ENCODE results near the gene IGSF8. TPM values are rescaled to one million over a fixed set of nuclear protein-coding genes. Genes with fewer than 3 reads are reported as not detected.
"Not testable (repeated sequence)": the region's sequence is repeated elsewhere in the genome, so short reads cannot be mapped to it uniquely, and the experiment has no call there.

The IGSF8 gene
- polyA plus RNA-seq, 2 donors = 12.6 to 16.1 TPM

- not testable (repeated sequence) for H3K4me3 ChIP-seq (ENCODE audit: low read depth in 1 of 2, low read length in 2 of 2); H3K27me3 ChIP-seq (ENCODE audit: control insufficient read depth in 1 of 2, insufficient read depth in 2 of 2, low read length in 2 of 2); H3K36me3 ChIP-seq (ENCODE audit: control insufficient read depth in 2 of 2, insufficient read depth in 2 of 2, low read length in 1 of 2); H3K9me3 ChIP-seq (ENCODE audit: control insufficient read depth in 2 of 2, insufficient read depth in 1 of 2, low read depth in 1 of 2, low read length in 1 of 2); H3K4me1 ChIP-seq (ENCODE audit: control insufficient read depth in 2 of 2, insufficient read depth in 2 of 2, low read length in 1 of 2); H3K27ac ChIP-seq (ENCODE audit: low read depth in 2 of 2, low read length in 1 of 2)
- WGBS, 2 donors = 89 to 91% methylated on average over 10 of the region's 10 CpGs
Observed at GRCh38 chr1:160111462-160111861, 13.0 kb upstream of the IGSF8 start.

- H3K4me1 ChIP-seq (ENCODE audit: control insufficient read depth in 2 of 2, insufficient read depth in 2 of 2, low read length in 1 of 2) = no peaks in the 10 kb centered on the region
- H3K27ac ChIP-seq (ENCODE audit: low read depth in 2 of 2, low read length in 1 of 2) = no peak overlapping the region
- no peak overlapping the region for H3K4me3 ChIP-seq (ENCODE audit: low read depth in 1 of 2, low read length in 2 of 2)
- H3K9me3 ChIP-seq (ENCODE audit: control insufficient read depth in 2 of 2, insufficient read depth in 1 of 2, low read depth in 1 of 2, low read length in 1 of 2) = no peaks in the 10 kb centered on the region
- no peaks in the 10 kb centered on the region for H3K27me3 ChIP-seq (ENCODE audit: control insufficient read depth in 1 of 2, insufficient read depth in 2 of 2, low read length in 2 of 2)
- H3K36me3 ChIP-seq (ENCODE audit: control insufficient read depth in 2 of 2, insufficient read depth in 2 of 2, low read length in 1 of 2) = no peaks in the 10 kb centered on the region
- 46 to 49% methylated on average over 4 of the region's 4 CpGs for WGBS, 2 donors
Observed at GRCh38 chr1:160109686-160110085, 11.3 kb upstream of the IGSF8 start.

- no peaks in the 10 kb centered on the region for H3K36me3 ChIP-seq (ENCODE audit: control insufficient read depth in 2 of 2, insufficient read depth in 2 of 2, low read length in 1 of 2)
- H3K4me1 ChIP-seq (ENCODE audit: control insufficient read depth in 2 of 2, insufficient read depth in 2 of 2, low read length in 1 of 2) = no peaks in the 10 kb centered on the region
- H3K27me3 ChIP-seq (ENCODE audit: control insufficient read depth in 1 of 2, insufficient read depth in 2 of 2, low read length in 2 of 2) = no peaks in the 10 kb centered on the region
- H3K4me3 ChIP-seq (ENCODE audit: low read depth in 1 of 2, low read length in 2 of 2) = no peak overlapping the region
- no peaks in the 10 kb centered on the region for H3K9me3 ChIP-seq (ENCODE audit: control insufficient read depth in 2 of 2, insufficient read depth in 1 of 2, low read depth in 1 of 2, low read length in 1 of 2)
- 31 to 33% methylated on average over 6 of the region's 6 CpGs for WGBS, 2 donors
- no peak overlapping the region for H3K27ac ChIP-seq (ENCODE audit: low read depth in 2 of 2, low read length in 1 of 2)
Observed at GRCh38 chr1:160108888-160109662, 10.7 kb upstream of the IGSF8 start.

GRCh38 chr1:160107512-160107911 lies 9.1 kb upstream of the IGSF8 start:
- H3K4me1 ChIP-seq (ENCODE audit: control insufficient read depth in 2 of 2, insufficient read depth in 2 of 2, low read length in 1 of 2) = no peaks in the 10 kb centered on the region
- H3K27ac ChIP-seq (ENCODE audit: low read depth in 2 of 2, low read length in 1 of 2) = no peak overlapping the region
- no peaks in the 10 kb centered on the region for H3K9me3 ChIP-seq (ENCODE audit: control insufficient read depth in 2 of 2, insufficient read depth in 1 of 2, low read depth in 1 of 2, low read length in 1 of 2)
- WGBS, 2 donors = 93 to 95% methylated on average over 1 of the region's 1 CpG
- H3K36me3 ChIP-seq (ENCODE audit: control insufficient read depth in 2 of 2, insufficient read depth in 2 of 2, low read length in 1 of 2) = no peaks in the 10 kb centered on the region
- H3K4me3 ChIP-seq (ENCODE audit: low read depth in 1 of 2, low read length in 2 of 2) = no peak overlapping the region
- no peaks in the 10 kb centered on the region for H3K27me3 ChIP-seq (ENCODE audit: control insufficient read depth in 1 of 2, insufficient read depth in 2 of 2, low read length in 2 of 2)

GRCh38 chr1:160105155-160105554 lies 6.7 kb upstream of the IGSF8 start:
- H3K36me3 ChIP-seq (ENCODE audit: control insufficient read depth in 2 of 2, insufficient read depth in 2 of 2, low read length in 1 of 2) = no peaks in the 10 kb centered on the region
- H3K27ac ChIP-seq (ENCODE audit: low read depth in 2 of 2, low read length in 1 of 2) = no peak overlapping the region
- peaks cover 0 to 5% of the 10 kb centered on the region in 2 donors for H3K4me1 ChIP-seq (ENCODE audit: control insufficient read depth in 2 of 2, insufficient read depth in 2 of 2, low read length in 1 of 2)
- no peak overlapping the region for H3K4me3 ChIP-seq (ENCODE audit: low read depth in 1 of 2, low read length in 2 of 2)
- no peaks in the 10 kb centered on the region for H3K27me3 ChIP-seq (ENCODE audit: control insufficient read depth in 1 of 2, insufficient read depth in 2 of 2, low read length in 2 of 2)
- WGBS, 2 donors = 95 to 98% methylated on average over 5 of the region's 5 CpGs
- H3K9me3 ChIP-seq (ENCODE audit: control insufficient read depth in 2 of 2, insufficient read depth in 1 of 2, low read depth in 1 of 2, low read length in 1 of 2) = no peaks in the 10 kb centered on the region

GRCh38 chr1:160104486-160104885 lies 6.1 kb upstream of the IGSF8 start:
- Histone ChIP-seq H3K4me1 (ENCODE audit: control insufficient read depth in 2 of 2, insufficient read depth in 2 of 2, low read length in 1 of 2) (peaks cover 0 to 5% of the 10 kb centered on the region in 2 donors), H3K27me3 (ENCODE audit: control insufficient read depth in 1 of 2, insufficient read depth in 2 of 2, low read length in 2 of 2) (no peaks in the 10 kb centered on the region), H3K27ac (ENCODE audit: low read depth in 2 of 2, low read length in 1 of 2) (peak overlapping the region in 1 of 2 donors; percentile 48), H3K36me3 (ENCODE audit: control insufficient read depth in 2 of 2, insufficient read depth in 2 of 2, low read length in 1 of 2) (no peaks in the 10 kb centered on the region), H3K4me3 (ENCODE audit: low read depth in 1 of 2, low read length in 2 of 2) (no peak overlapping the region), H3K9me3 (ENCODE audit: control insufficient read depth in 2 of 2, insufficient read depth in 1 of 2, low read depth in 1 of 2, low read length in 1 of 2) (no peaks in the 10 kb centered on the region)
- 80 to 86% methylated on average over 3 of the region's 3 CpGs for WGBS, 2 donors

GRCh38 chr1:160103658-160104408 lies 5.4 kb upstream of the IGSF8 start:
- Histone ChIP-seq H3K9me3 (ENCODE audit: control insufficient read depth in 2 of 2, insufficient read depth in 1 of 2, low read depth in 1 of 2, low read length in 1 of 2) (no peaks in the 10 kb centered on the region), H3K4me1 (ENCODE audit: control insufficient read depth in 2 of 2, insufficient read depth in 2 of 2, low read length in 1 of 2) (peaks cover 0 to 5% of the 10 kb centered on the region in 2 donors), H3K27ac (ENCODE audit: low read depth in 2 of 2, low read length in 1 of 2) (peak overlapping the region in 1 of 2 donors; percentile 34), H3K4me3 (ENCODE audit: low read depth in 1 of 2, low read length in 2 of 2) (no peak overlapping the region), H3K27me3 (ENCODE audit: control insufficient read depth in 1 of 2, insufficient read depth in 2 of 2, low read length in 2 of 2) (no peaks in the 10 kb centered on the region), H3K36me3 (ENCODE audit: control insufficient read depth in 2 of 2, insufficient read depth in 2 of 2, low read length in 1 of 2) (no peaks in the 10 kb centered on the region)
- WGBS, 2 donors = 61 to 67% methylated on average over 6 of the region's 6 CpGs

GRCh38 chr1:160101717-160102522 lies 3.5 kb upstream of the IGSF8 start:
- Histone ChIP-seq H3K27me3 (ENCODE audit: control insufficient read depth in 1 of 2, insufficient read depth in 2 of 2, low read length in 2 of 2) (no peaks in the 10 kb centered on the region), H3K27ac (ENCODE audit: low read depth in 2 of 2, low read length in 1 of 2) (peak overlapping the region; percentile 7 to 78), H3K36me3 (ENCODE audit: control insufficient read depth in 2 of 2, insufficient read depth in 2 of 2, low read length in 1 of 2) (no peaks in the 10 kb centered on the region), H3K4me3 (ENCODE audit: low read depth in 1 of 2, low read length in 2 of 2) (no peak overlapping the region), H3K4me1 (ENCODE audit: control insufficient read depth in 2 of 2, insufficient read depth in 2 of 2, low read length in 1 of 2) (peaks cover 7 to 16% of the 10 kb centered on the region in 2 donors), H3K9me3 (ENCODE audit: control insufficient read depth in 2 of 2, insufficient read depth in 1 of 2, low read depth in 1 of 2, low read length in 1 of 2) (no peaks in the 10 kb centered on the region)
- WGBS, 2 donors = 72 to 73% methylated on average over 9 of the region's 9 CpGs

- Histone ChIP-seq H3K9me3 (ENCODE audit: control insufficient read depth in 2 of 2, insufficient read depth in 1 of 2, low read depth in 1 of 2, low read length in 1 of 2) (no peaks in the 10 kb centered on the region), H3K27ac (ENCODE audit: low read depth in 2 of 2, low read length in 1 of 2) (peak overlapping the region; percentile 7 to 78), H3K27me3 (ENCODE audit: control insufficient read depth in 1 of 2, insufficient read depth in 2 of 2, low read length in 2 of 2) (no peaks in the 10 kb centered on the region), H3K4me1 (ENCODE audit: control insufficient read depth in 2 of 2, insufficient read depth in 2 of 2, low read length in 1 of 2) (peaks cover 10 to 21% of the 10 kb centered on the region in 2 donors), H3K36me3 (ENCODE audit: control insufficient read depth in 2 of 2, insufficient read depth in 2 of 2, low read length in 1 of 2) (no peaks in the 10 kb centered on the region), H3K4me3 (ENCODE audit: low read depth in 1 of 2, low read length in 2 of 2) (no peak overlapping the region)
- WGBS, 2 donors = 20 to 23% methylated on average over 13 of the region's 13 CpGs
Observed at GRCh38 chr1:160101037-160101716, 2.8 kb upstream of the IGSF8 start.
